Stimulated activated CD4-positive, alpha-beta T cell treated with anti-CD3 and anti-CD28 coated beads, Interleukin-1b, Interleukin-23, amount 100 ng/mL, for 48 hours (primary cell): ENCODE measurements around the gene GABBR2.

Experiments used
- DNase-seq: peaks from one replicate; pipeline ENCODE4 v3.0.0-alpha.2; 2020

Gene GABBR2

GRCh38 chr9:98708933-98709911 is at the start of gene GABBR2:
Gene GABBR2 (minus strand): TSS chr9:98708935. CDS start chr9:98708737, 198 bp downstream.
- no peak for DNase-seq

GRCh38 chr9:98755006-98755618 is 46.4 kb upstream of the GABBR2 start:
- no peak for DNase-seq

- no peak for DNase-seq
Measured at GRCh38 chr9:98751210-98751609, 42.5 kb upstream of the GABBR2 start.

DNA sequence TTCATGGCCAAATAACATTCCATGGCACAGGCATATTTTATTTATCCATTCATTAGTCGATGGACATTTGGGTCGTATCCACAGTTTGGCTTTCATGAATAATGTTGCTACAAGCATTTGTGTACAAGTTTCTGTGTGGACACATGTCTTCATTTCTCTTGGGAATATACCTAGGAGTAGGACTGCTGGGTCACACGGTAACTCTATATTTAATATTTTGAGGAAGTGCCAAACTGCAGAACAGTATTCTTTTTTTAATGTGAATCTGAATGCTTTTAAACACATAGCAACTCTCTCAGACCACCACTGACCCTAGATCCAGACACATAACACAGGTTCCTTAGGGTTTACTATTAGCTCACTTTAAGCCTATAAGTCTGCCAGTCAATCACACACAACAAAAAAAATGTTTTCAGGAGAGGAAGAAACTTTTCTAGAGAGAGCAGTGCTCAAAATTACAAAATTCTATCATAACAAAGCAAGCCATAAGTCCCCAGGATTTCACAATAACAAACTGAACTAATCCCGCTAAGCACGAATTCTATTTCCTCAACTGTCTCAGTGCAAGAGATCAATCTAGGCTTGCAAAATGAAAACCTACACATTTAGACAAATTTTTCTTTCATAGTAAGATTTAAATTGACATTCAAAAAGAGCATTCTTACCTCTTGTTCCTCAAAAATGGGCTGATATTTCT is 41.8 kb upstream of the GABBR2 start:
- no peak for DNase-seq

DNA sequence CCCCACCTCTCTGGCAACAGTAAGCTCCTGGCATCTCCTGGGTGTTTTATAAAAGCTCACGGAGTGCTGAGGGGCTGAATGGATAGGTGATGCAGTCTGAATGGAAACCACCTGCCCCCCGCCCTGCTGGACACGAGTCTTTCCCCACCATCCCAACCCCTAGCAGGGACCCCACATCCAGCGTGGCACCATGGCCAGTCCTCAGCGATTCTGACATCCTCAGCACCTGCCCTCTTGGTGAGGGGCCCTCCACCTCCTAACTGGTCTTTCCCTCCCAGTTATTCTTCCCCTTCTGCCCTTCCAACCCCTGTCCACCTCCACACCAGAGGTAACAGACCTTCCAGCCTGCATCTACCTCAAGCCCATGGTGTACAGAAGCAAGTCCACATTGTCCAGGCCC is 38.7 kb upstream of the GABBR2 start:
- no peak for DNase-seq

GRCh38 chr9:98745470-98745869 is 36.7 kb upstream of the GABBR2 start:
- no peak for DNase-seq

GRCh38 chr9:98743818-98744611 is 35.3 kb upstream of the GABBR2 start:
- DNase-seq, result no peak

- no peak for DNase-seq
Measured at GRCh38 chr9:98743329-98743728, 34.6 kb upstream of the GABBR2 start.

GRCh38 chr9:98742325-98743280 is 33.9 kb upstream of the GABBR2 start:
- no peak for DNase-seq

GRCh38 chr9:98740226-98740881 is 31.6 kb upstream of the GABBR2 start:
- DNase-seq, result no peak

DNA sequence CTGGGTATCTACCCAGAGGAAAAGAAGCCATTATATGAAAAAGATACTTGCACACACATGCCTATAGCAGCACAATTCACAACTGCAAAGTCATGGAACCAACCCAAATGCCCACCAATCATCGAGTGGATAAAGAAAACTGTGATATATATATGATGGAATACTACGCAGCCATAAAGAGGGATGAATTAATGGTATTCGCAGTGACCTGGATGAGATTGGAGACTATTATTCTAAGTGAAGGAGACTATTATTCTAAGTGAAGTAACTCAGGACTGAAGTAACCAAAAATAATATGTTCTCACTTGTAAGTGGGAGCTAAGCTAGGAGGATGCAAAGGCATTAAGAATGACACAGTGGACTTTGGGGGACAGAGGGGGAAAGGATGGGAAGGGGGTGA is 30.0 kb upstream of the GABBR2 start:
- no peak for DNase-seq

GRCh38 chr9:98736226-98736625 is 27.5 kb upstream of the GABBR2 start:
- DNase-seq, result no peak

DNA sequence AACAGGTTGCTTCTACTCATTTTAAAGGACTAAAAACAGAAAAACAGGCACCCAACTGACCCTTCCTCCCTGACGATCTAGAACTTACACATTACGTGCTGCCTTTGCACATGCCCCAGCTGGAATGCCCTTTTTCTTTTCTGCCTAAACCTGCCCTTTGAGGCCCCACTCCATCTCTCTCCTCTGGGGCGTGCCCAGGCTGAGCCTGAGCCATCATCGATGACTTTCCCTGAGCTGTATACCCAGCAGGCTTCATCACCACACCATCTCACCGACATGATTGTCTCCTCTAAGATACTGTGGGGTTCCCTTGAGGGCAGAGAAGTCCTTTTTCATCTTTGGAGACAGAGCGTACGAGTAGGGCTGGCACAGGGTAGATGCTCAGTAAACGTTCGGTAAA is 24.1 kb upstream of the GABBR2 start:
- no peak for DNase-seq

DNA sequence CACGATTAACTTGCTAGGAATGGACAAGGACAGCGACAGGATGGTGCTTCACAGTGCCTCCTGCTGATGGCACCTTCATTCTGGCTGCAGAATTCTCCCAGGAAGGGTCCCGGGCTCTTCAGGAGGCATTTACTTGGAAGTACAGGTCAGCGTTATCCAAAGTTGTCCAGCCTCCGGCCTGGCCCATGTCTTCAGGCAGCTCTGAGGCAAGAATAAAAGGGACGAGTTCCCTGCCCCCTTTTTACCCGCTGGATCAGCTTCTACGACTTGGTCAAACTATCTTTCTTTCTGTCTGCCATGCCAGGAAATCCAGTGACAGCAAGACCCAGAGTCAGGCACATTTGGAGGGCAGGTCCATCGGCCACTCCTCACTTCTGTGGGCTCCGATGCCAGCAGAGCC is 23.4 kb upstream of the GABBR2 start:
- DNase-seq, result no peak

- no peak for DNase-seq
Measured at GRCh38 chr9:98730871-98731270, 22.1 kb upstream of the GABBR2 start.

DNA sequence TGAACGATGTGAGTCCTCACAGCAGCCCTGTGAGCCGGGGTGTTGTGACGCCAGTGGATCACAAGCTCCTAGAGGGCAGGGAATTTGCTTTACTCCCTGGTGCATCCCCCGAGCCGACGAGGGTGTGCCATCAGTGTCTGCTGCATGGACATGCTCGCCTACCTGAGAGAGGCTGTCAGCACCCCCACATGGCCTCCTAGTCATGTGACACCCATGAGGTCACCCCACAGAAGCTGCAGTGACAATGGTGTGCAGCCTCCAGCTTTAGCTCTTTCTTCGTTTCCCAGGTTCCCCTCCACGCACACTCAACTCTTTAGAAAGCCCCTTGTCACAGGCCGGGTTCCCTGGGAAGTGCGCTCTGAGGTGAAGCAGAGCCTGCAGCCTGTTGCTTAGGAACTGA is 19.8 kb upstream of the GABBR2 start:
- no peak for DNase-seq

DNA sequence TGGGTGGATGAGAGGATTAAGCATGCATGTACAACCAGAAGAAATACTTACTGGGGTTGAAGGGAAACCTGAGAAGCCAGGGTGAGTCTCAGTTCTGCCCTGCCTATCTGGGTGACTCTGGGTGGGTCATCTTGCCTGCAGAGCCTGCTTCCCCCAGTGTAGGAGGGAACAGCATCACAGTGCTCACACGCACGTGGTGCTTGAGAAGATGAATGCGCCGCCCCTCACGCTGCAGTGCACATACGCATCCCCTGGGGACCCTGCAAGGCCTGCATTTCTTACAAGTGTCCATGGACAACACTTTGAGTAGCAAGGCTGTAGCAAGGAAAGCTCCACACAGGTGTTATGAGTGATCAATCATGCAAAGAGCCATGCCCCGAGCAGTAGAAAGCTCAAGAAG is 18.7 kb upstream of the GABBR2 start:
- no peak for DNase-seq

DNA sequence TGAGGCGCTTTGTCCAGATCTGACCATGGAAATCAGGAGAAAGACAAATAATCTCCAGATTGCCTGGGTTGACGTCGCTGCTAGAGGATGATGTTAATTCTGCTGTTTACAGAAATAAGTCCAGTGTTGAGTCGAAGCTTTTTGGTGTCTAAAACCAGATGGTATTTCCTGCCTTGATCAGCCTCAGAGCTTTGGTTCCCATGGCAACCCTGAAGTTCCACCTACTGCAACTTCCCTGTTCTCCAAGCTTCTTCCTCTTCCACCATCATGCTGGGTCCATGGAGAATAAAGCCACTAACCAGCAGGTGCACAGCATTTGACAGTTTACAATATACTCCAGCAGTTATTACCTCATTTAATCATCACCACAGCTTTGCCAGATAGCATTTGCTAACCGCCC is 18.0 kb upstream of the GABBR2 start:
- DNase-seq, result no peak

- DNase-seq, result no peak
Measured at GRCh38 chr9:98724810-98725530, 16.2 kb upstream of the GABBR2 start.

GRCh38 chr9:98721643-98722042 is 12.9 kb upstream of the GABBR2 start:
- DNase-seq, result no peak
